ENCODE results near the gene SMYD4.
"Not testable (repeated sequence)": the region's sequence is repeated elsewhere in the genome, so short reads cannot be mapped to it uniquely, and the experiment has no call there.

The SMYD4 gene

DNA sequence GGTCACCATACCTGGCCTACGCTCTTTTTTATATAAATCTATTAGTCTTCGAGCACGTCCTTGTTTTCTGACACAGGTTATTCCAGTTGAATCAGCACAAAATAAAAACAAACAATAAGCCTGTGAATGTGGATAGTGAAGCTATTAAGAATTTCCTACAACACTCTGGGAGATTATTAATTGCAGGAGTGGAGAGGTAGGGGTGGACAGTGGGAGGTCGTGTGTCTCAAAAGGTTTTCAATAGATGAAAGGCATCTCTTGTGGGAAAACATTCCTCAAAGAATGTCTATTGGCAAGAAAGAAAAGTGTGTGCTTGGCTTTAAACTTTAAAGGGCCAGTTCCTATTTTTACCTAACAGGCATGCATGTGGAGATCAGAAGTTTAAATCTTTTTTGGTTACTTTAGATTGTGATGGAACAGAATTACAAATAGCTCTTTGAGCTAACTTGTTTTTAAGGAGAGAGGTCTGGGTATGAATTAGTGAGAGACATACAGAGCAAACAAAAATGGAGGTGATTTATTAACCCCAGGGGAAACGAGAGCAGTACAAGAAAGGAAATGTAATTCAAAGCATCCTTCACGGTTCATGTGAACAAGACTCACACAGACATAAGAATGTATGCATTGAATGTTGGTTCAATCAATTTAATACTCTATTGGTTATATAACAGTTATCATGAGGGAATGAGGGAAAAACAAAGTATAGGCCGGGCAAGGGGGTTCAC, 9.0 kb downstream of the SMYD4 start:
- no peak for DNase-seq (ENCODE audit: low spot score)

DNA sequence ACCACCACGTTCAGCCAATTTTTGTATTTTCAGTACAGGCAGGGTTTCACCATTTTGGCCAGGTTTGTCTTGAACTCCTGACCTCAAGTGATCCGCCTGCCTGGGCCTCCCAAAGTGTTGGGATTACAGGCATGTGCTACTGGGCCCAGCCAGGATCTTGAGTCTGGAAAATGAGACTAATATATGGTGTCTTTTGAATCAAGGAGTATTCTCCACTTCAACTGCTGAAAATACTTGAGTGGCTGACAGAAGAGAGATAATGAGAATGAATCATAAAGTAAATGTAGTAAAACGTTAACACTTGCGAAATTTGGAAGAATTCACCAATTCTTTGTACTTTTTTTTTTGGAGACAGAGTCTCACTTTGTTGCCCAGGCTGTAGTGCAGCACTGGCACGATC, 16.6 kb downstream of the SMYD4 start:
- peak; percentile 54 for DNase-seq (ENCODE audit: low spot score)

DNA sequence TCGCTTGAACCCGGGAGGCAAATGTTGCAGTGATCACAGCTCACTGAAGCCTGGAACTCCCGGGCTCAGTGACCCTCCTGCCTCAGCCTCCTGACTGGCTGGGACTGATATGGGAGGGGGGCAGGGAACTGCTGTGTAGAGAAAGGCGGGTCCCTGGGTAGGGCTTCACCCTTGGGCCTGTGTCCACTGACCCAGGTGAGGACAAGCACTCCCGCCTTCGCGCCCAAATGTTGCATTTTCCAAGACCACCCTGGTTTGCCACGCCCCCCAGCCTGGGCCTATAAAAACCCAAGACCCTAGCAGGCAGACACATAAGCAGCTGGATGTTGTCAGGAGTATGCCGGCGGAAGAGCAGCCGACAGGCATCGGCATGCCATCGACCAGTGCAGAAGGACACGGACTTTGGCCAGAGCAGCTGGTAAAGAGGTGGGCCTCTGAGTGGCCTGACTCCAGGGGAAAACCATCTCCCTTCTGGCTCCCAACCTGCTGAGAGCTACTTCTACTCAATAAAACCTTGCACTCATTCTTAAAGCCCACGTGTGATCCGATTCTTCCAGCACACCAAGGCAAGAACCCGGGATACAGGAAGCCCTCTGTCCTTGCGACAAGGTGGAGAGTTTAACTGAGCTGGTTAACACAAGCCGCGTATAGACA, 19.1 kb downstream of the SMYD4 start:
- DNase-seq (ENCODE audit: low spot score): no peak

DNA sequence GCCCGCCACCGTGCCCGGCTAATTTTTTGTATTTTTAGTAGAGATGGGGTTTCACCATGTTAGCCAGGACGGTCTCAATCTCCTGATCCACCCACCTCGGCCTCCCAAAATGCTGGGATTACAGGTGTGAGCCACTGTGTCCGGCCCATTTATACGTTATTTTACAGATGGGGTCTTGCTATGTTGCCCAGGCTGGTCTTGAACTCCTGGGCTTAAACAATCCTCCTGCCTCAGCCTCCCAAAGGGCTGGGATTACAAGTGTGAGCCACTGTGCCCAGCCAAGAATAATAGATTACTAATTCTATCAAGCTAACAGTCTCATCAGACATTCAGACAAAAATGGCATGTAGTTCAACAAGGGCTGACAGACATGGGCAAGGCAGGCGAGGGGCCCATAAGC, 19.9 kb downstream of the SMYD4 start:
- not testable (repeated sequence) for DNase-seq (ENCODE audit: low spot score)

DNA sequence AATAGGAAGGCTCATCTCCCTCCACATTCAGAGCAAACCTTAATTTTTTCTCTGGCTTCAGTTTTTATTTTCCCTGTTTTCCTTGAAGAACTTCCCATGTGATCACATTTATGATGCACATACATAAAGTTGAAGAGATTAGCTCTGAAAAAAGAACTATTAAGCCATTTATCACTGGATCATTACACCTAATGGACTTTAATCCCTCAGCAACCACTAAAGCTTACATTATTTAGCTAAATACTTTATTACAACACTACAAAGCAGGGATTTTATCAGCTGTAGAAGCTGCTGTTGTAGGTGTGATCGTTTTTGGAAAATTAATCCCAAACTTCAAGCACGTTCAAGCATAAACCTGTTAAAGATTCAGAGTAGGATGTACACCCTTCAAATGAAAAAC, 21.1 kb downstream of the SMYD4 start:
- no peak for DNase-seq (ENCODE audit: low spot score)

DNA sequence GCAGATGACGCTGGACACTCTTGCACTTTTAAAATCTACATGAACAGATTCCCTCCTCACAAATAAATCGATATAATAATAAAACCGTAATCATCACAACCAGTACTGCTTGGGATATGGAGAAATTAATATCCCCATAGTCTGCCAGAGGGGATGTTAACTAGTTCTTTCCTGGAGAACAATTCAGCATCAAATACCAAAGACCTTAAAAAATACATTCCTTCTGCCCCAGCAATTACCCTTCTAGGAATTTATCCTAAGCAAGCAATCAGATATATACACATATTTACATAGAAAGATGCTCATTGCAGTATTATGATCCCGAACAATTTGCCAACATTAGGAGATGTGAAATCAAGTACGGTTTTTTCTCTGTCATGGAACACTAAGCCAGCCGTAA, 21.8 kb downstream of the SMYD4 start:
- no peak for DNase-seq (ENCODE audit: low spot score)

DNA sequence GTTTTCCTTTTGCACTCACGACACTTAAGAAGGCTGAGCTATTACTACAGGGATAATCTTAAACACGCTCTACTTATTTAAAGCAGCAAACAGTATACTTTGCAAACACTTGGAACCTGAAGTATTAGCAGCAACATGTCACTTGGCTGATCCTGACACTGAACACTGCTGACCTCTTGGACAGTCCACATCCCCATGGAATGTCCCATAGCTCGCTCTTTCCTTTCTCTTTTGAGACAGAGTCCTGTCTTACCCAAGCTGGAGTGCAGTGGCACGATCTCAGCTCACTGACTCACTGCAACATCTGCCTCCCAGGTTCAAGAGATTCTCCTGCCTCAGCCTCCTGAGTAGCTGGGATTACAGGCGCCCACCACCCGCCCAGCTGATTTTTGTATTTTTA, 26.4 kb downstream of the SMYD4 start:
- no peak for DNase-seq (ENCODE audit: low spot score)

DNA sequence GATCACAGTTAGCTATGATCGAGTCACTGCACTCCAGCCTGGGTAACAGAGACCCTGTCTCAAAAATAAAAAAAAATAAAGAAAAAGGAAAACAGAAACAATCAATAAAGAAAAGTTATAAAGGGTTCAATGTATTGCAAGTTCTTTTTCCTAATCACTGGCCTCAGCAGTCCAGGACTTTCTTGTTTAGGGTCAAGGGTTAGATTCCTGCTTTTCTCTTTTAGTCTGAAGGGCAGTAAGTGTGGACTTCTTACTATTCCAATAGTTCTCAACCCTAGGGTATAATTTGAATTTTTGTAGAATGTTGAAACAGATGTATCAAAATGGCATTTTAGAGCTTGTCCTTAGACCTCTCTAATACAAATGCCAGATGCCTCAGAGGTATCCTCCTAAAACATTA, 27.3 kb downstream of the SMYD4 start:
- no peak for DNase-seq (ENCODE audit: low spot score)

DNA sequence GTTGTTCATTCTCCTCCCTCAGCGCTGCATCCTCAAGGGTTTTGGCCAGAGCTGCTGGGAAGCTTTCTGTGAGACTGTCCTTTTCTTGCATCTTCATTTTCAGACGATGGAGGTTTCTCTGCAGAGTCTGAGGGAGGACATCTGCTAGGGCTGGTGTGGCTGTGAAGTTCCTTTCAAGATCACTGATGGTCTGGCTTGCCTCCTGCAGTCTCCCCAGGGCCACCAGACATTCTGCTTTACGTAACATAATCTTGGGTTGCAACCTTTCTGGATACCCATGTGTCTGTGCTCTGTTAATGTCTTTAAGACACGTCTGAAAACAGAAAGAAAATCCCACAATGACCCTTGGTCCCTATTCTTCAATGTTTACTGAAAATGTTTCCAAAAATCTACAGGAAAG, 29.0 kb downstream of the SMYD4 start:
- DNase-seq (ENCODE audit: low spot score): no peak

DNA sequence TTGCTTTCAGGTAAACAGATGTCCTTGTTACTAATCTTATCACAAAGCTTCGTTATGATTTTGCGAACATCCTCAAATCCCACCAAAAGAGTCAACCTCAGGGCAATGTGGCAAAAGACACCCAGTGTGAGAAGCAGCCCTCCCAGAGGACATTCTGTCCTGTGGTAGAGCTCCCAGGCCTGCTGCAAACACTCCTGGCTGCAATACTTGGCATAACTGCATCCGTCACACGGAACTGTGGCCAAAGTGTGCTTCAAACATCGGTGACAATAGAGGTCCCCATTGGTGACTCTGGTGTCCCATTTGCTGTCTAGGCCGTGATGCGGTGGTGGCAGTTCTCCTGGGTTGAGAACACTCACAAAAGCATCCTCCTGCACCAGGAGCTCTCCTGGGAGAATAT, 29.5 kb downstream of the SMYD4 start:
- DNase-seq (ENCODE audit: low spot score): no peak

DNA sequence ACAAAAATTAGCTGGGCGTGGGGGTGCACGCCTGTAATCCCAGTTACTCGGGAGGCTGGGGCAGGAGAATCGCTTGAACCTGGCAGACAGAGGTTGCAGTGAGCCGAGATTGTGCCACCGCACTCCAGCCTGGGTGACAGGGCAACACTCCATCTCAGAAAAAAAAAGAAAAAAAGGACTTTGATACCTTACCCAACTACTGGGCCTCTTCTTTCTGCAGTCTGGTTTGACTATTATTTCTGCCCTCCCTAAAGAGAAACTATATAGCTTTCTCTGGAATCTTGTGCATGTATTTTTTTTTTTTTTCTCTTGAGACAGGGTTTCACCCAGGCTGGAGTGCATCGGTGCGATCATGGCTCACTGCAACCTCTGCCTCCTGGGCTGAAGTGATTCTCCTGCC, 31.9 kb downstream of the SMYD4 start:
- DNase-seq (ENCODE audit: low spot score): not testable (repeated sequence)

DNA sequence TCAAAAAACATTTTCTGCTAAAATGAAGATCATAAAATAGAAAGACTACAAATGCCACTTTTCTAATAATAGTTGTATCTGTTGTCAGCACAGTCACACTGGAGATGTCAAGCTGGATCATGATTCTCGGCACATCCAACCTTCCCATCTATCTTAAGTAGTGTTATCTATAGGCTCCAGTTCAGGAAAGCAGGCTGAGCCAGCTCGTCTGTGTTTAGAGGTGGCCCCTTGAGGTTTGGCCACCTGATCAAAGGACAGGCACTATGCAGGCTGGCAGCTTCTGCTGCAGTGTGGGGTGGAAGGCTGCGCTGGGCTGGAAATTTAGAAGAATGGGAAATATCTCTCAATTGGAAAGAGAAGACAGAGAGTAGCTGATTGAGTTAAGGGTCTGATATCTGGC, 32.4 kb downstream of the SMYD4 start:
- no peak for DNase-seq (ENCODE audit: low spot score)

DNA sequence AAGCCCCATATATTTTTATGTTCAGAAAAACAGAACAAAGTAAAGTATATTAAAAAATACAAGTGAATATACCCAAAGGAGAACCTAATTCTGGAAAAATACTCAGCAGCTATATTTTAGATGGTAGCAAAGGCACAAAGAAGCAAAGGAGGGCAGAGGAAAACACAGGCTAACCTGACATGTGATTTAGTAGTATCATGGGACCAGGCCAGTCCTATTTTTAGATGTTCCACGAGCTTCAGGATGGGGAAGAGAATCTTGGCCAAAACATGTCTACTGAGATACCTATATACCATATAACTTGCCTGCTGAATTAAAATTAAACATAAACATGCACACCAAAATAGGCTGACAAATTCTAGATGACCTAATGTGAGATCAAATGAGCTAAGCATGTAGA, 32.9 kb downstream of the SMYD4 start:
- no peak for DNase-seq (ENCODE audit: low spot score)

DNA sequence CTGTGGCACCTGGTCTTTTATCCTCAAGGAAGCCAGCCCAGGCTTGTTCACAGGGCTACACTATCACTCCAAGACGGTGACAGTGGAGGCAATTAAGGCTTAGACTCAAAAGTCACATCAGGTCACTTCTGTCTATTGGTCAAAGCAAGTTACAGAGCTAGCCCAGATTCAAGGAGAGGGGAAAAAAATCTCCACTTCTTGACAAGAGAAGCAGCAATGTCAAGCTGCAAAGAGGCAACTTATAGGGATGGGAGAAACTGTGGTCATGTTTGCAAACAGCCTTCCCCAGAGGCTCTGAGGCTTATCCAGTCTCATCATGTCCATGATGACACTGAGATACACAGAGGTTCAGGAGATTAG, 36.3 kb downstream of the SMYD4 start:
- DNase-seq (ENCODE audit: low spot score): no peak

DNA sequence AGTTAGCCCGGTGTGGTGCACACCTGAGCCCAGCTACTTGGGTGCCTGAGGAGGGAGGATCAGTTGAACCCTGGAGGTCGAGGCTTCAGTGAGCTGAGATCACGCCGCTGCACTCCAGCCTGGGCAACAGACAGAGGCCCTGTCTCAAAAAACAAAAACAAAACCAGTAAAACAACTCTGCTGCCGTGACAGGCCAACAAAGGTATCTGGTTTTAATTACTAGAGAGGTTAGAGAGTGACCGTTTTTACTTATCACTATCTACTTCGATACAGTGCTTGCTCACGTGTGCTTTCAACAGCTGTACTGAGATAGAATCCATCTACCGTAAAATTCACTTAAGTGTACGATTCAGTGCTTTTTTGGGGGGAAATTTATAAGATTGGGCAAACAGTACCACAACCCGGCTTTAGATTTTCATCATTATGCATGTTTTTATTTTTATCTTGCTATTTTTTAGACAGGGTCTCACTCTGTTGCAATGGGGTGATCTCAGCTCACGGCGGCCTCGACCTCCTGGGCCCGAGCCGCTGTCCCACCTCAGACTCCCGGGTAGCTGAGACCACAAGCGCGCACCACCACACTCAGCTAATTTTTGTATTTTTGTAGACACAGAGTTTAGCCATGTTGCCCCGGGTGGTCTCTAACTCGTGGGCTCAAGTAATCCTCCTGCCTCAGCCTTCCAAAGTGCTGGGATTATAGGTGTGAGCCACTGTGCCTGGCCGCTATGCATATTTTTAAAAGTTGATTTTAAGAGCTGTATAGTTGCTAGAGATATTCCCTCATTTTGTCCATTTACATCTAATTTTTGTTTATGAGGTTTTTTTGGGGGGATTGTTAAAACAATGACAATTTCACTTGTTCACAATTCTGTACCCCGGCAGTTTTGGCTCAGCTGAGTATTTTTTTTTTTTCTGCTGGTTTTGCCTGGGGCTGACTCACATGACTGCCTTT, 36.9 kb downstream of the SMYD4 start:
- no peak for DNase-seq (ENCODE audit: low spot score)

DNA sequence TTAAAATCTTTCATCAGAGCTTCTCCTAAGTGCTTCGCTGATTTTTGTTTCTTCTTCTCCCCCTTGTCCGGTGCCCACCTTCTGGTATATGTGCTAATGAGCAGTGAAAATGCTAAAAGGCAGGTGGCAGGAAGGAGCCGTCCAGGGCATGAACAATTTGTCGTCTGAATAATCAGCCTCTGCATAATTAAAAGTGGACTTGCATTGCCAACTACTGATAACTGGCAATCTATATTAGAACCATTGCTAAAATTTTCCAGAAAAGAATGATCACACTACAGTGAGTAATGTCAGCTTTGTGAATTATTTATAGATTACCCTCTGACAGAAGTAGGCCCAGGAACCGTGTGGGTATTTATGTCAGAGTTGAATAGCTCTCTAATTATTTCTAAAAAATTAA, 39.8 kb downstream of the SMYD4 start:
- DNase-seq (ENCODE audit: low spot score): no peak

DNA sequence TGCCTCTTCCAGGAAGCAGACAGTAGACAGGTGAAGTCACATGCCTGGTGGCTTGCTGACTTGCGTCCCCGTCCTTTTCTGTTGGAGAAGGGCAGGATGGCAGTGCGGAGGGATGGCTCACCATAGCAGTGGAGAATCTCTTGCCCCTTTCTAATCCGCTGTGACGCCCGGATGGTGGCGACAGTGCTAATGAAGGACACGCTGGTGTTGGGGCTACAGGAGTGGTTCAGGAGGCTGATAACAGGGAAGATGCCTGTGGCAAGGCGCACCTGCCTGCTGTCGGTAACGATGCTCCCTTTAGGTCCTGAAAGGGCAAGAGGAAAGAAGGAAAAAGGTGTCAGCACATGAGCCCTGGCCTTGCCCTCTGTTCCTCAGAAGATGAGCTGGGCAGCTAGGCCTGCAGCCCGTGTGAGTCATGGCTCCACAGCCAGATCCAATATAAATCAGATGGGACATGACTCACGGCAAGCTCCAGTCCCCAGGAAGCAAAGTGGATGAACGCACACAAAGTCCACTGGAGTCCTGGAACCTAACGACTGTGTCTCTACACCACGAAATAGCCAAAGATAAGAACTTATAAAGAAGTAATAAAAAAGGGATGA, 42.3 kb downstream of the SMYD4 start:
- peak; percentile 93 for DNase-seq (ENCODE audit: low spot score)

DNA sequence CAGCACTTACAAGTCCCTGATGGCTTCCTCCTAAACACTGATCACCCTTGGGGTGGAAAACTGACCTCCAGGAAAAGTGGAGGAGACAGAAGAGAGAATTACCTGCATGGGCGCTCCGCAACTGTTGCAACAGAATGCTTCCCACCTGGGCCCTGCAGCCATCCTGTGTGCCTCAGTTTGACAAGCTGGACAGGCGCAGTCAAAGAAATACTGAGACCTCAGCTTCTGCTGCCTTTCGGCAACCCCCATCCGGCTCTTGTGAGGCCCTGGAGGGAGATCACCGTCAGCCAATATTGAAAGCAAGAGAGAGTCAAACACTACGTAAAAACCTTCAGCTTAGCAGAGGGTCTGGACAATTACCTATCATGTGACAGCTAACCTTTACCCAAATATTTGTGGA, 43.0 kb downstream of the SMYD4 start:
- no peak for DNase-seq (ENCODE audit: low spot score)

DNA sequence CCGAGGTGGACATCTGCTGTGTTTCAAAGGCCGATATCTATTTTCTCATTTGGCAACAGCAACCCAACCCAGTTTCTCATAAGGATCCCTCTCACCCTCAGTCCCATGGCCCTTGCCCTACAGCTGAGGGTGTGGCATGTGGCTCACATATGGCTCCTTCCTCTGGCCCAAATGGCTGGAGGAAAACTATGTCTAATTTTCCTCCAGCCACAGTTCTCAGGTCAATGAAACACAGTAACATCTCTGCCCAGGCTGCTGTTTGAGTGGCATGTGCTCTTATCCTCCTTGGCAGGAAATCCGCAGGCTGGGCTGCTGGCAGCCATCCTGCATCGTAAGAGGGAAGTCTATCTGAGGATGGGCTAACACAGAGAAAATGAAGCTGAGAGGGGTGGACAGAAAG, 43.8 kb downstream of the SMYD4 start:
- DNase-seq (ENCODE audit: low spot score): no peak

DNA sequence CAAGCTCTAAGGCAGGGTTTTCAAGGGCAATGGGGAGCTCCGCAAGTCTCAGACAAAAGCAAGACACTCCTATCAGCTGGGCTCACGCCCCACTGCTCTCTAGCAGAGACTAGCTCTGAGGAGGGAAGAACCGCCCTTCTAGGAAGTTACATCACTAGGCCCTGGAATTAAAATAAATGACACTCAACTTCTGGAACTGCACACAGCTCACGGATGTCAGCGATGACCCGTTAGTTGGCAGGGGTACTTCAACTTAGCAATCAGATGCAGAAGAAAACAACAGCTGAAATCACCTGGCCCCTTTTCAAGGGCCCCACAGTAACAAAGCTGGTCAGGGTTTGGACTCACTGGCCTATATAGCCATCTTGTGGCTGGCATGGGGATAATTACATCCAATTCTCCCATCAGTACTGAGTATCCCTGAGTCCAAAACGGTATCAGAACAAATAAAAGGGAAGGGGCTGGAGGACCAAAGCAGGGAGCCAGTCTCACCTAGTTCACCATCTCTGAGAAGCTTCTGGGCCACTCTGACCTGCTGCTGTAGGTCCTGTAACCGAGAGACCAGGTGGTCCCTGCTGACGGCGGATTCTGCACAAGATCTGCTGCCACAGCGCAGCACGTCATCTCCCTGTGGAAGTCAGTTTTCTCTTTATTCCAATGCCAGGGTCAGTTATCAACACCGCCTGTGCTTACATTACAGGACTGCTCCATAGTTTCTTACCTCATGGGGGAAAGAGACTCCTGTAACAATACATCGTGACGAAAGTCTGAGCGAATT, 45.7 kb downstream of the SMYD4 start:
- peak; percentile 85 for DNase-seq (ENCODE audit: low spot score)

DNA sequence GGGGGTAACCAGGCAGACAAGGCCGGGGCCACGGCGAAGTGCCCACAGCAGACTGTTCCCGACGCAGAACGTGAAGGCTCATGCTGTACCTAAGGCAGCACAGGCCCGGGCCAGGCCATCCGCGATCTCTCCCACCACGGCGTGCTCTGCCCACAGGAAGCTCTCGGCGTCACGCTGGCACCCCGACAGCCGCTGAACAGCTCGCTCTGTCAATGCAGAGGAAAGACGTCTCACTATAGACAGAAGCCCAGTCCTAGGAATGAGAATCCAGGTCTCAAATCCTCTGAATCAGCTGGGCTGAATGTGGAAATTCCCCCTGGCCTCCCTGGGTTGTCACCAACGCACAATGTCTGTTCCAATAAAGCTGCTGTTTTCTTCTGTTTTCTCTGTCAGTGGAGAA, 46.4 kb downstream of the SMYD4 start:
- DNase-seq (ENCODE audit: low spot score): no peak

DNA sequence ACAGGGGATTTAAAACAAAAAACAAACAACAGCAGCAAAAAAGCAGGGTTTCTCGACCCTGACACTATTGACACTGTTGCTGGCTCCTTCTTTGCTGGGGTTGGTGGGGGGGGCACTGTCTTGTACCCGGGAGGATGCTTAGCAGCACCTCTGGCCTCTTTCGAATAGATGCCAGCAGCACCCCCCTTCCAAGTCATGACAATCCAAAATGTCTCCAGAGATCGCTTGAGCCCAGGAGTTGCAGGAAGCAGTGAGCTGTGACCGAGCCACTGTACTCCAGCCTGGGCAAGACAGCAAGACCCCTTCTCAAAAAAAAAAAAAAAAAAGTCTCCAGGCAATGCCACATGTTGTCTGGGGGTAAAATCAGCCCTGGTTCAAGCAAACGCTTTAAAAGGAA, 47.5 kb downstream of the SMYD4 start:
- DNase-seq (ENCODE audit: low spot score): no peak

All from GM03348 (cell line).